ENCODE results near the gene XRCC6. TPM values are rescaled to one million over a fixed set of nuclear protein-coding genes. Genes with fewer than 3 reads are reported as not detected.

The XRCC6 gene
- total and polyA plus RNA-seq, 2 of the 13 experiments (the other 11 are each of a cell fraction or from before 2014, with no cell fraction given): 124 to 625 TPM

- TF ChIP-seq, protein P1, sequence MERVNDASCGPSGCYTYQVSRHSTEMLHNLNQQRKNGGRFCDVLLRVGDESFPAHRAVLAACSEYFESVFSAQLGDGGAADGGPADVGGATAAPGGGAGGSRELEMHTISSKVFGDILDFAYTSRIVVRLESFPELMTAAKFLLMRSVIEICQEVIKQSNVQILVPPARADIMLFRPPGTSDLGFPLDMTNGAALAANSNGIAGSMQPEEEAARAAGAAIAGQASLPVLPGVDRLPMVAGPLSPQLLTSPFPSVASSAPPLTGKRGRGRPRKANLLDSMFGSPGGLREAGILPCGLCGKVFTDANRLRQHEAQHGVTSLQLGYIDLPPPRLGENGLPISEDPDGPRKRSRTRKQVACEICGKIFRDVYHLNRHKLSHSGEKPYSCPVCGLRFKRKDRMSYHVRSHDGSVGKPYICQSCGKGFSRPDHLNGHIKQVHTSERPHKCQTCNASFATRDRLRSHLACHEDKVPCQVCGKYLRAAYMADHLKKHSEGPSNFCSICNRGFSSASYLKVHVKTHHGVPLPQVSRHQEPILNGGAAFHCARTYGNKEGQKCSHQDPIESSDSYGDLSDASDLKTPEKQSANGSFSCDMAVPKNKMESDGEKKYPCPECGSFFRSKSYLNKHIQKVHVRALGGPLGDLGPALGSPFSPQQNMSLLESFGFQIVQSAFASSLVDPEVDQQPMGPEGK (CRISPR knock-in tag; IDR thresholded peaks at IDR 0.05): no peak
- TF ChIP-seq MAFF (IDR thresholded peaks at IDR 0.05; ENCODE audit: low read depth, low read length): no peak
- no peak for TF ChIP-seq JUN (CRISPR knock-in tag; IDR thresholded peaks at IDR 0.05)
- no peak for TF ChIP-seq HIC2 (CRISPR knock-in tag; IDR thresholded peaks at IDR 0.05; ENCODE audit: low read depth)
- TF ChIP-seq ZFY (CRISPR knock-in tag; IDR thresholded peaks at IDR 0.05): peak; percentile 64; the same call in 1 of the 2 replicates
- TF ChIP-seq ISL2 (CRISPR knock-in tag; IDR thresholded peaks at IDR 0.05): peak; percentile 41; the same call in 1 of the 2 replicates
- TF ChIP-seq NR2C2 (CRISPR knock-in tag; IDR thresholded peaks at IDR 0.05; ENCODE audit: borderline replicate concordance): peak; percentile 68; the same call in 1 of the 2 replicates
- no peak for TF ChIP-seq NR2F1 (CRISPR knock-in tag; IDR thresholded peaks at IDR 0.05)
- no peak for TF ChIP-seq FOSL1 (CRISPR knock-in tag; IDR thresholded peaks at IDR 0.05; ENCODE audit: borderline replicate concordance)
- no peak; the same call in 1 of the 2 replicates for TF ChIP-seq ZNF230 (CRISPR knock-in tag; IDR thresholded peaks at IDR 0.05)
- TF ChIP-seq RXRB (CRISPR knock-in tag; IDR thresholded peaks at IDR 0.05; ENCODE audit: borderline replicate concordance): no peak
- TF ChIP-seq NCOA2 (CRISPR knock-in tag; IDR thresholded peaks at IDR 0.05): no peak; the same call in 1 of the 2 replicates
- TF ChIP-seq ELF3 (CRISPR knock-in tag; IDR thresholded peaks at IDR 0.05): no peak
- no peak for TF ChIP-seq SMAD9 (CRISPR knock-in tag; IDR thresholded peaks at IDR 0.05)
- no peak for TF ChIP-seq ZNF253 (CRISPR knock-in tag; IDR thresholded peaks at IDR 0.05; ENCODE audit: borderline replicate concordance)
- TF ChIP-seq MXD4 (CRISPR knock-in tag; IDR thresholded peaks at IDR 0.05): peak; percentile 85
- TF ChIP-seq ELF4 (CRISPR knock-in tag; IDR thresholded peaks at IDR 0.05; ENCODE audit: borderline replicate concordance): no peak
- TF ChIP-seq ZNF362 (CRISPR knock-in tag; IDR thresholded peaks at IDR 0.05; ENCODE audit: borderline replicate concordance): peak; percentile 50; the same call in 1 of the 2 replicates
- peak; percentile 62; the same call in 1 of the 2 replicates for TF ChIP-seq GATA4 (IDR thresholded peaks at IDR 0.05; ENCODE audit: borderline replicate concordance, low read depth)
- TF ChIP-seq HMG20A (CRISPR knock-in tag; IDR thresholded peaks at IDR 0.05; ENCODE audit: borderline replicate concordance): no peak
- TF ChIP-seq, protein P2, sequence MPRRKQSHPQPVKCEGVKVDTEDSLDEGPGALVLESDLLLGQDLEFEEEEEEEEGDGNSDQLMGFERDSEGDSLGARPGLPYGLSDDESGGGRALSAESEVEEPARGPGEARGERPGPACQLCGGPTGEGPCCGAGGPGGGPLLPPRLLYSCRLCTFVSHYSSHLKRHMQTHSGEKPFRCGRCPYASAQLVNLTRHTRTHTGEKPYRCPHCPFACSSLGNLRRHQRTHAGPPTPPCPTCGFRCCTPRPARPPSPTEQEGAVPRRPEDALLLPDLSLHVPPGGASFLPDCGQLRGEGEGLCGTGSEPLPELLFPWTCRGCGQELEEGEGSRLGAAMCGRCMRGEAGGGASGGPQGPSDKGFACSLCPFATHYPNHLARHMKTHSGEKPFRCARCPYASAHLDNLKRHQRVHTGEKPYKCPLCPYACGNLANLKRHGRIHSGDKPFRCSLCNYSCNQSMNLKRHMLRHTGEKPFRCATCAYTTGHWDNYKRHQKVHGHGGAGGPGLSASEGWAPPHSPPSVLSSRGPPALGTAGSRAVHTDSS (CRISPR knock-in tag; conservative IDR thresholded peaks at IDR 0.05): no peak
- TF ChIP-seq SPEN (CRISPR knock-in tag; IDR thresholded peaks at IDR 0.05; ENCODE audit: low read depth): peak; percentile 84; the same call in 1 of the 2 replicates
These were observed 61.1 kb downstream of the XRCC6 start (continued) for GRCh38 chr22:41682033-41682807.
